Measurements from ENCODE around the gene DIRAS1.
"Not testable (repeated sequence)": the region's sequence is repeated elsewhere in the genome, so short reads cannot be mapped to it uniquely, and the experiment has no call there.

DIRAS1 gene

DNA sequence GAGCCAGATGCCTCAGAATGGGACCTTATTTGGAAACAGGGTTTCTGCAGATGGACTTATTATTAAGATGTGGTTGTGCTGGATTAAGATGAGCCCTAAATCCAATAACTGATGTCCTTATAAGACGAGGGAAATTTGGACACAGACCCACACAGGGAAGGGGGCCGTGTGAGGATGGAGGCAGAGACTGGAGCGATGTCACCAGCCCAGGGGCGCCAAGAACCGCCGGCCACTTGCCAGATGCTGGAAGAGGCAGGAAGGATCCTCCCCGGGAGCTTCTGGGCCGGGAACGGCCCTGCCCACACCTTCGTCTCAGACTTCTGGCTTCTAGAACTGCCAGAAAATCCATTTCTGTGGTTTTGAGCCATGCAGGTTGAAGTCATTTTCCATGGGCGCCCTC, 45.3 kb downstream of the DIRAS1 start:
- DNase-seq = no peak

DNA sequence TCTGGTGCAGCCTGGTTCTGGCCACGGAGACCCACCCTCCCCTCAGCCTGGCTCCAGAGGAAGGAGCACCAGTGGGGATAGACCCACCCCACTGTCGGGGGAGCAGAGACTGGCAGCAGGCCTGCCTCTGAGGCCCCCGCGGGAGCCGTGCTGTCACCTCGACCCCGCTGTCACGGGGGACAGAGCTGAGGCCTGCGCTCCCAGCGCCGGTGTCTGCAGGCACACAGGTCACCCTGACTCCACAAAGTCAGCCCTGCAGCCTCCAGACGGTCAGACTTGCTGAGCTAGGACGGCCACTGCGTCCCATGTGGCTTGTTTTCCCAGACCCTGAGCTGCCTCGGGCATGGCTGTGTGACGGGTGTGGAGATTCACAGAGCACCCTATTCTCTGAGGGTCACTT, 51.0 kb downstream of the DIRAS1 start:
- DNase-seq = no peak

DNA sequence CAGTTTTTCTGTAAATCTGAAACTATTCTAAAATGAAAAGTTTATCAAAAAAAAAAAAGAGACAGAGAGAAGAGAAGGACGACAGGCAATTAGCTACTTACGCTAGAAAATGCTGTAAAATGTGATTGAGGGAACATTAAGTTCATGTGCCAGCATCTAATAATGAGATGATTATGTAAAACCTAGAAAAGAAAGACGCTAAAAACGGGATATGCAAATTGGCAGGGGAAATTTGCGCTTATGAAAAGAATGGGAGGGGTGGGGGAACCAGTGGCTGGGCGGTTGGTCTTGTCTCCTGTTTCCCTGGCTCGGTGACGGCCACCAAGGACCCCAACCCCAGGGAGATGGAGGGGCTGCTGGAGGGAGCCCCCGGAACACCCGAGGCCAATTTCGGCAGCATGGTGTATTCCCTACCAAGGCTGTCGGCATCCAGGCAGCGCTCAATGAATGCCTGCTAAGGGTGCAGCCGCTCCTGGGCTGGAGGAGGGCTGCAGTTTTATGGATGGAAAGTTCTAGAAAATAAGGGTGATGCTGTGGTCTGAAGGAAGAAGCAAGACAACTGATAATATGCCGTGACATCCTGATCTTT, 52.9 kb downstream of the DIRAS1 start:
- no peak for DNase-seq

DNA sequence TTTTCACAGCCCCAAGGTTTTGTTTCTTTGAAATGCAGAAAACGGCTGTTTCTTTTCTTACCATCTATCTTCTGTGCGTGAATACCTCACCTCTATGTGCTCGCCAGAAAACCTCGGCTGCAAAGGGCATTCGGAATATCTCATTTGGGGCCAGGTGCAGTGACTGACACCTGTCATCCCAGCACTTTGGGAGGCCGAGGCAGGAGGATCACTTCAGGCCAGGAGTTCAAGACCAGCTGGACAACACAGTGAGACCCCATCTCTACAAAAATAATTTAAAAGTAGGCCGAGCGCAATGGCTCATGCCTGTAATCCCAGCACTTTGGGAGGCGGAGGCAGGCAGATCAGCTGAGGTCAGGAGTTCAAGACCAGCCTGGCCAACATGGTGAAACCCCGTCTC, 53.8 kb downstream of the DIRAS1 start:
- DNase-seq = not testable (repeated sequence)

DNA sequence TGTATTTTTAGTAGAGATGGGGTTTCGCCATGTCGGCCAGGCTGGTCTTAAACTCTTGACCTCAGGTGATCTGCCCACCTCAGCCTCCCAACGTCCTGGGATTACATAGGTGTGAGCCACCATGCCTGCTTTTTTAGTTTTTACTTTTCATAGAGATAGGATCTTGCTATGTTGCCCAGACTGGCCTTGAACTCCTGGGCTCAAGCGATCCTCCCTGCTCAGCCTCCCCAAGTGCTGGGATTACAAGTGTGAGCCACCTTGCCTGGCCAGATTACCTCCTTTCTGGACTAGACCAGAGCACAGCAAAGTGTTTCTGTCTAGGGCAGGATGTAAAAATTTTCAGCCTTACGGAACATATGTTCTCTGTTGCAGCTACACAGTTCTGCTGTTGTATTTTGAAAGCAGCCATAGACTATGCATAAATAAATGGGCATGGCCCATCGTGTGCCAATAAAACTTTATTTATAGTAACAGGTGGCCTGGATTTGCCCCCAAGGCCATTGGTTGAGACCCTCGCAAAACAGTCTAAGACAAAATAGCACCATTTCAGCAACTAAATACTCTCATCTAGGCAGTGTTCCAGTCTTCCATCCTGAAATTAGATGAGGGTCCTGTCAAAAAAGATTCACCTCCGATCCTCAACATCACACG, 54.7 kb downstream of the DIRAS1 start:
- DNase-seq = no peak

DNA sequence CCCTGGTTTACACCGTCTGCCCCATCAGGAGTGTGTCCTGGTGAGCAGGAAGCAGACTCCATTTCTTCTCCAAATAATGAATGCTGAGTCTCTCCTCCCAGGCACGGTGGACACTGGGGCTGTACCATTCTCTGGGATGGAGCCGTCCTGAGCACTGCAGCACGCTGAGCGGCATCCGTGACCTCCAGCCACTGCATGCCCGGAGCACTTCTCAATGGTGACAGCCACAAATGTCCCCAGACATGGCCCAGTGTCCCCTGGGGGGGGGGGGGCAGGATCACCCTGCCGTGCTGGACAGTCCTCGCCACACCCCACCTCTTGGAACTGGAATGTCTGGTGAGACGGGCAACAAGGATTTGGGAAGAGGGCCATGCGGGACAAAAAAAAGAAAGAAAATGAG, 56.1 kb downstream of the DIRAS1 start:
- DNase-seq = no peak

All from fibroblast of skin of scalp (primary cell).